ENCODE results near the gene NFATC4. TPM values are rescaled to one million over a fixed set of nuclear protein-coding genes. Genes with fewer than 3 reads are reported as not detected.
A peak's percentile ranks its signal among the peaks of the same experiment; 100 is the strongest.
"Not testable (repeated sequence)": the region's sequence is repeated elsewhere in the genome, so short reads cannot be mapped to it uniquely, and the experiment has no call there.

NFATC4 gene
- total RNA-seq, 2 donors from 2014 or later = 12.8 to 17.4 TPM

- intact Hi-C loops (cut with DNase I, micrococcal nuclease) = loop anchor here in 1 of 2 donors (10.0 kb wide), 1 partner anchor 73 kb away; no protein-coding TSS in a partner anchor
- ATAC-seq (no peak), DNase-seq (no peak)
Observed at GRCh38 chr14:24361326-24361725, 6.7 kb upstream of the NFATC4 start.

DNA sequence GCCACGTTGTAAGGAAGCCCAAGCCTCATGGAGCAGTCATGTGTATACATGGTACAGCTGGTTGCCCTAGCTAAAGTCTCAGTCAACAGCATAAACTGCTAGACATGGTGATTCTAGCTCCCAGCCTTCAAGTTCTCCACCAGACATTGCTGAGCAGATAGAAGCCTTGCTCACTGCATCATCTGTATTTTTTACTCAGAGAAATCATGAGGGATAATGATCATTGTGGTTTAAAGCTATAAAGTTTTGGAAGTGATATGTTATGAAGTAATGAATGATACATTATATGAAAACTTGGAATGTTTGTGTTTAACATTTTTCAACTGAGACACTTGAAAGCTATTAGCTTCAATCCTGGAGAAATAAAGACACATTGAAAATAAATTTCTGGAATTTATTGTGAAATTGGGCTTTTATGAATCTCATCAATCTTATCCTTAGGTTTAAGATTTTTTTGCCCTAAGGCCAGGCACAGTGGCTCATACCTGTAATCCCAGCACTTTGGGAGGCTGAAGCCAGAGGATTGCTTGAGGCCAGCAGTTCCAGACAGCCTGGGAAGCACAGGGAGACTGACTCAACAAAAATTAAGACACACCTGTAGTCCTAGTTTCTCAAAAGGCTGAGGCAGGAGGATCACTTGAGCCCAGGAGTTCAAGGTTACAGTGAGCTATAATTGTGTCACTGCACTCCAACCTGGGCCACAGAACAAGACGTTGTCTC lies 5.6 kb upstream of the NFATC4 start:
- ATAC-seq = no peak
- intact Hi-C loops (cut with DNase I, micrococcal nuclease) = loop anchor here in 1 of 2 donors (10.0 kb wide), 1 partner anchor 72 kb away; no protein-coding TSS in a partner anchor

GRCh38 chr14:24363401-24363800 lies 4.6 kb upstream of the NFATC4 start:
- intact Hi-C loops (cut with DNase I, micrococcal nuclease) = loop anchor here in 1 of 2 donors (10.0 kb wide), 1 partner anchor 71 kb away; no protein-coding TSS in a partner anchor
- ATAC-seq = no peak
- no peak for DNase-seq

More for the DNA sequence above, 5.6 kb upstream of the NFATC4 start:
- DNase-seq = no peak

GRCh38 chr14:24364841-24365240 lies 3.1 kb upstream of the NFATC4 start:
- no peak for ATAC-seq
- no peak for DNase-seq
- intact Hi-C loops (cut with DNase I, micrococcal nuclease) = loop anchor here (5.0 to 10.0 kb wide), 2 partner anchors 67 to 70 kb away; no protein-coding TSS in a partner anchor

GRCh38 chr14:24365600-24366412 lies 2.2 kb upstream of the NFATC4 start:
- DNase-seq = peak; percentile 91 to 93
- peak; percentile 62 for ATAC-seq
- intact Hi-C loops (cut with DNase I, micrococcal nuclease) = loop anchor here (5.0 to 10.0 kb wide), 2 partner anchors 66 to 69 kb away; no protein-coding TSS in a partner anchor

DNA sequence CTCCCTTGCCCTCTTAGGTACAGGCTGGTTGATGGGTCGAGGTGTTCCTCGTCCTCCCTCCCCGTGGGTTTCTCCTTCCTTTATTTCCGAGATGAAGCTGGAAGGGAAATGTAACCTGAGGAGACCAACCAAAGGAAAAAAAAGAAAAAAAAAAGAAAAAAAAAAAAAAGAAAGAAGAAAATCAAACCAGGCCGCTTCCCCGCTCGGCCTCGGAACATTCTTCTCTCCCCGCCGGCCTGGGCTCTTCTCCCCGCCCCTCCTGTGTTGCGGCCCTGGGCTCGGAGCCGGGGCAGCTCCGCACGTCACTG lies 1.6 kb upstream of the NFATC4 start:
- intact Hi-C loops (cut with DNase I, micrococcal nuclease) = loop anchor here (5.0 to 10.0 kb wide), 2 partner anchors 66 to 68 kb away; no protein-coding TSS in a partner anchor
- no peak for DNase-seq
- ATAC-seq = no peak

DNA sequence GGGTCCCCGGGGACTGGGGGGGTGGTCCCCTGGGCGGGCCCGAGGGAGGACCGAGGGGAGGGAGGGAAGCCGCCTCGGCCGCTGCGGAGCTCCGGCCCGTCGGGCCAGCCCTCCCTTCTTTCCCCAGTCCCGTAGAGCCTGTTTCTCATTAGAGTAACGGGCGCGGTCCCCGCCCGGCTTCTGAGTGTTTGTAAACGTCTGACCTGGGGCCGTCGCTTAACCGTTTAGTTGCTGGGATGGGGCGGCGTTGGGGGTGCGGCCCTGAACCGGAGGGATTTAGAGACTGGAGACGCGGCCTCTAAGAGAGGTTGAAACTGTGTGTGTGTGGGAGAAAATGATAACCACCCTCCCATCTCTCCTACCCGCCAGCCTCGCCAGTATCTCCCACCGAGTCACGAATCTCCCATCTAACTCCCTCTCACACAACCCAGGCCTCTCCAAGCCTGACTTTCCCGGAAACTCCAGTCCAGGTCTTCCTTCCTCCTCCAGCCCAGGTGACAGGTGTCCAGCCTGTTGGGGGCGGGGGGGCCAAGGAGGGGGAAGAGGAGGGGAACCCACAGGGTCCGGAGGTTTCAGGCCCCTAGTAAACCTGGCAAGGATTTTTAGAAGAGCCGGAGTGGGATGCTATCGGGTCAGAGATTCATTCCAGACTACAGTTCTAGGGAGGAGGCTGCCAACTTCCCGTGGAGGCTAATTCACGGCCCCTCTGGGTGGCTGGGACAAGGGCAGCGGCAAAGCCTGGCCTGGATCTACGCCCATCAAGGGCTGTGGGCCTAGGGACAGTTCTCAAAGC lies 1.1 kb upstream of the NFATC4 start:
- intact Hi-C loops (cut with DNase I, micrococcal nuclease) = loop anchor here (5.0 to 10.0 kb wide), 2 partner anchors 65 to 68 kb away; no protein-coding TSS in a partner anchor
- DNase-seq = peak; percentile 92 to 93
- peak; percentile 80 for ATAC-seq

DNA sequence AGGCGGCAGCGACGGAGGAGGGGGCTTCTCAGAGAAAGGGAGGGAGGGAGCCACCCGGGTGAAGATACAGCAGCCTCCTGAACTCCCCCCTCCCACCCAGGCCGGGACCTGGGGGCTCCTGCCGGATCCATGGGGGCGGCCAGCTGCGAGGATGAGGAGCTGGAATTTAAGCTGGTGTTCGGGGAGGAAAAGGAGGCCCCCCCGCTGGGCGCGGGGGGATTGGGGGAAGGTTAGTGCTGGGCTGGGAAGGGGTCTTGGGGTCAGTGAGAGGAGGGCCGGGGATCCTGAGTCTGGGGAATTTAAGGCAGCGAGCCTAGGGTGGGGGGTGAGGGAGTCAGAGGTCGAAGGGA lies 203 bp downstream of the NFATC4 start:
- peak in 1 of 2 donors; percentile 32 for DNase-seq
- intact Hi-C loops (cut with DNase I, micrococcal nuclease) = loop anchor here (5.0 to 10.0 kb wide), 2 partner anchors 64 to 67 kb away; no protein-coding TSS in a partner anchor
- ATAC-seq = no peak

GRCh38 chr14:24368562-24369252 lies 723 bp downstream of the NFATC4 start:
- ATAC-seq (no peak), DNase-seq (peak; percentile 56 to 60)
- intact Hi-C loops (cut with DNase I, micrococcal nuclease) = loop anchor here (5.0 to 10.0 kb wide), 2 partner anchors 64 to 66 kb away; no protein-coding TSS in a partner anchor

GRCh38 chr14:24369463-24369862 lies 1.5 kb downstream of the NFATC4 start:
- ATAC-seq (no peak), DNase-seq (no peak)
- intact Hi-C loops (cut with DNase I, micrococcal nuclease) = loop anchor here (5.0 to 10.0 kb wide), 2 partner anchors 63 to 65 kb away; no protein-coding TSS in a partner anchor

GRCh38 chr14:24369907-24370687 lies 2.1 kb downstream of the NFATC4 start:
- intact Hi-C loops (cut with DNase I, micrococcal nuclease) = loop anchor here (5.0 to 10.0 kb wide), 2 partner anchors 62 to 65 kb away; no protein-coding TSS in a partner anchor
- ATAC-seq (no peak), DNase-seq (no peak)

DNA sequence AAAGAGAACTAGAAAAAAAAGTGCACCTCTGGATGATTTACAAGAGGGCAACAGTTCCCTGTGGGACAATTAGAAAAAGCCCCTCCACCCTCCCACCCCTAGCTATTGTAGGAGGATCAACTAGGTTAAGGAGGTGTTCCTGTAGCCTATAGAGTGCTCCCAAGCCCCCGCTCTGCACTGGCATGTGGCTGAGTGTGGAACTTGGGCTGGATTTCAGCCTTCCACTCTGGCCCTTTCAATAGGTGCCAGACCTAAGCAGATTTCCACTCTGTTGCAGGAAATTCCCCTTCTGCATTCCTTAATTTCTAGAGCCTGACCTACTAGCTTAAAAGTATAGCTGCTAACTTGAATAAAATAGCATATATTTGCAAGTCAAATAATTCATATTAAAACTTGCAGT lies 2.8 kb downstream of the NFATC4 start:
- intact Hi-C loops (cut with DNase I, micrococcal nuclease) = no loop called here

GRCh38 chr14:24371605-24372004 lies 3.6 kb downstream of the NFATC4 start:
- DNase-seq; ATAC-seq; intact Hi-C loops (cut with DNase I, micrococcal nuclease): not testable (repeated sequence)

More for the DNA sequence above, 2.8 kb downstream of the NFATC4 start:
- no peak for ATAC-seq
- no peak for DNase-seq

GRCh38 chr14:24372701-24373416 lies 4.9 kb downstream of the NFATC4 start:
- ATAC-seq (no peak), DNase-seq (no peak)
- intact Hi-C loops (cut with DNase I, micrococcal nuclease) = no loop called here

- ATAC-seq = no peak
- intact Hi-C loops (cut with DNase I, micrococcal nuclease) = no loop called here
- no peak for DNase-seq
Observed at GRCh38 chr14:24376448-24377070, 8.6 kb downstream of the NFATC4 start.

DNA sequence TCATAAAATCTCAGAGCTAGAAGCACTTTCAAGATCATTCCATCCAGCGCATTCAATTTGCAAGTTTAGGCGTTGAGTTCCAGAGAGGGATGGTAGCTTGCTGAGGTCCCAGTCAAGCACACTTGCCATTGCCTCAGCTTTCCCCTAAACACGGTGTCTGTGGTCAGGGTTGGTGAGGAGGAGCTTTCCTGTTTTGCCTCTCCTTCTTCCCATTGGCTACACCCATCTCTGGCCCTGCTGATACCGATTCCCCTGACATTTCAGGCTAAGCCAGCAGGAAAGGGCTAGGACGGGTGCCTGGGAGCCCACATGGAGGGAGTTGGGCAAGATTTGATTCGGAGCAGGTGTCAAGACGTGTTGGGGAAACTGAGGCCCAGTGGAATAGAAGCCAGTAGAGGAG lies 9.1 kb downstream of the NFATC4 start:
- ATAC-seq (no peak), DNase-seq (no peak)
- intact Hi-C loops (cut with DNase I, micrococcal nuclease) = no loop called here

Measured in left colon (tissue), 2 donors.